ENCODE results near the gene GHDC. TPM values are rescaled to one million over a fixed set of nuclear protein-coding genes. Genes with fewer than 3 reads are reported as not detected.

The GHDC gene
- total and polyA plus RNA-seq, 4 donors: 13.1 to 27.5 (median 21.7) TPM

DNA sequence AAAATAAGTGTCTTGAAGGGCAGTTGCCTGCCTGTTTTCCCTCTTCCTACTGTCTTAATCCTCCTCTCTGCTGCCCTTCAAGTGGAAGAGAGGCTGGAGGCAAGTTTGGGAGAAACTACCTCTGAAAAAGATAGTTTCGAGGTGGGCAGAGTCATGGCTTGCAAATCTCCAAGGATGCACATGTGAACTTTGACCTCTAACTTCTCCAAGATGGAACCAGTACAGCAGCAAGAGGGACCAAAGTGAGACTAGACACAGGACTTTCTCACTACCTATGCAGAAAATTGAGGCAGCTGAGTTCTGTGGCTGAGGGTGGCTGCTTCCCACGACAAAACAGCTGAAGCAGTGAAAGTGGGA, 12.5 kb downstream of the GHDC start:
- no peak overlapping the region for H3K27ac ChIP-seq (ENCODE audit: low read depth in 1 of 2, low read length in 2 of 2)
- H3K27me3 ChIP-seq (ENCODE audit: control insufficient read depth in 1 of 2, insufficient read depth in 2 of 2, low read length in 1 of 2): no peaks in the 10 kb centered on the region
- no peaks in the 10 kb centered on the region for H3K4me1 ChIP-seq (ENCODE audit: control insufficient read depth in 1 of 2, insufficient read depth in 2 of 2, low read length in 2 of 2)
- no peak for DNase-seq
- H3K36me3 ChIP-seq (ENCODE audit: control insufficient read depth in 1 of 2, insufficient read depth in 2 of 2, low read length in 1 of 2): no peaks in the 10 kb centered on the region
- intact Hi-C loops (cut with DNase I): no loop called here
- ATAC-seq (ENCODE audit: low FRiP score): no peak
- H3K4me3 ChIP-seq (ENCODE audit: low read length in 2 of 2): no peak overlapping the region
- 78 to 94% methylated on average over 2 of the region's 2 CpGs for WGBS, 2 donors
- no peaks in the 10 kb centered on the region for H3K9me3 ChIP-seq (ENCODE audit: control insufficient read depth, low read length)

DNA sequence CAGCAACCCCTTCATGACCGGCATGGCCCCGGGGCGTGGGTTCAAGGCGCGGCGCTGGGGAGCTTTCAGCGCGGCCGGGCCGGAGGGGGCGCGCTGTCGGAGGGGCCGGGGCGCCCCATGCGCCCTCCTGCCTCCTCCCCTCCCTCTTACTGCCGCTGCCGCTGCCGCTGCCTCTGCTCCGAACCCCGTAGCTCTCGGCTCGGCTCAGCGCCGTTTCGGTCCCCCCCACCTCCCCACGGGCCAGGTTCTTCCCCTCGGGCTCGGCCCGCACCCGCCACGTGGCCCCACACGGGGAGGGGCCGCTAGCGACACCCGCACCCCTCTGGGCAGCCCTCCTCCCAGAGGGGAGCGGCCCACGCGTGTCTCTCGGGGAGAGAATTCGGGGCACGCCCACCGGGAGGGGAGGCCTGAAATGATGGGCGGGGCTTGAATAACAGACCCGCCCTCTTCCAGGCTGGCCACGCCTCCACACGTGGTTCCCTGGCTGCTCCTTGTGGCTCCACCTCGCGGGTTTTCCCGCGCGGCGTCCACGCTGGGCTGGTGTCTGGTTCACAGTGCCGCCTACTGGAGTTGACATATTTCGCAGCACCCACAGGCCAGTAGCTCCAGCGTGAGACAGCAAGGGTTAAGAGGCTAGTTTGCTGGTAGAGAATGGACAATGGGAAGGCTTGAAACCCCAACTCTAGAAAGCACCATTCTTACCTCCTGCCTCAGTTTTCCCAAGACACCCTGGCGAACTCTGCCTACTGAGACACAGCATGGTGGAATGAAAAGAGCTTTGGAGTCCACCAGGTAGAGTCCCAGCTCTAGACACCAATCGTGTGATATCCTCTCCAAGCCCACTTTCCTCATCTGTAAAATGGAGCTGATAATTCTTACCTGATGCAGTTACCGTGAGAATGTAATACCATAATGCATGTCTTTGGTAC, 13.1 kb downstream of the GHDC start, which contains the start of gene KCNH4:
KCNH4 (minus strand) TSS at position 221 of the 929 bp plus-strand sequence; CDS start at position 24, 197 bp downstream.
- peak; percentile 45 for ATAC-seq (ENCODE audit: low FRiP score)
- Histone ChIP-seq H3K27me3 (ENCODE audit: control insufficient read depth in 1 of 2, insufficient read depth in 2 of 2, low read length in 1 of 2) (no peaks in the 10 kb centered on the region), H3K4me1 (ENCODE audit: control insufficient read depth in 1 of 2, insufficient read depth in 2 of 2, low read length in 2 of 2) (no peaks in the 10 kb centered on the region), H3K9me3 (ENCODE audit: control insufficient read depth, low read length) (no peaks in the 10 kb centered on the region), H3K4me3 (ENCODE audit: low read length in 2 of 2) (no peak within 1 kb of the TSS), H3K27ac (ENCODE audit: low read depth in 1 of 2, low read length in 2 of 2) (no peak within 1 kb of the TSS), H3K36me3 (ENCODE audit: control insufficient read depth in 1 of 2, insufficient read depth in 2 of 2, low read length in 1 of 2) (no peaks in the 10 kb centered on the region)
- WGBS, 2 donors: 4 to 5% methylated on average over 50 to 60 of the region's 60 CpGs
- intact Hi-C loops (cut with DNase I): no loop called here
- peak; percentile 89 to 90 for DNase-seq

DNA sequence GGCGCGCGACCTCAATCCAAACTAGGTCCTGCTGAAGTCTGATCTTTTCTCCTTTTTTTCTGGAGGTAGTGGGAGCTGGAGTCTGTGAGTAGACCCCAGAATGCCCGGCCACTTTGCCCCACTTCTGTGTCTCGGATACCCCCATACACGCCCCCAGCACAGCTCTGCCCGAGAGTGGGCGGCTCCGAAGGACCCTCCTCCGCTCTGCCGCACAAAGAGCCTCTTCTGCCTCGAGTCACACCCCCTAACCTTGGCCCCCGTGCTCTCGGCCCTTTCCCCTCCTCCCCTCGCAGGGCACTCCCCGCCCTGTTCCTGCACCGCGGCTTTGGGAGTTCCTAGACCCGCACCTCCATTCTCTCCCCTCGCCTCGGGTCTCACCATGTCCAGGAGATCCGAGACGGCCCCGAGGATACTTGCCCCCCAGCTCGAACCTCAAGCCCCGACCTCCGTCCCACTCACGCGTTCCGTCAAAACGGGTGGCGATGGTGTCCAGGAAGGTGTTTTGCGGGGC, 13.8 kb downstream of the GHDC start:
- intact Hi-C loops (cut with DNase I): no loop called here
- no peaks in the 10 kb centered on the region for H3K27me3 ChIP-seq (ENCODE audit: control insufficient read depth in 1 of 2, insufficient read depth in 2 of 2, low read length in 1 of 2)
- 1 to 2% methylated on average over 29 to 33 of the region's 33 CpGs for WGBS, 2 donors

DNA sequence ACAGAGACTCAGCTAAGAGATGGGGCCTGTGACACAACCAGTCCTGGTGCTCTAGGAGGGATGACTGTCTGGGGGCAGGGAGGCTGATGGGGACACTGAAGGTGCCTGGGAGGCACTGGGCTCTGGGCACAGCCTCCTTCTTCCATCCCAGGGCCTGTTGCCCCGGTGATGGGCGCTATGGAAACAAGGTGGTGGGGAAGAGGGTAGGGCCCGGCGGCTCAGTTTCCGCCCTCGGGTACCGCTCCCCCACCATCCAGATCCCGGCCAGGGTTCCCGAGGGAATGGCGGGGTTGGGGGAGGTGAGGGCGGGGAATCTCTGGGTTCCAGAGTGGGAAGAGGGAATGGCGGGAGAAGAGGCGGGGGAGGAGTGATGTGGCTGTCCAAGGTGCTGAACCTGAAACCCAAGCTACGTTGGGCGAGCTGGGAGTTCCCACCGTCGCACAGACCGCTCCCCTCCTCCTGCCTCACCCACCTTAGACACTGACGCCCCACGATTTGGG, 14.3 kb downstream of the GHDC start:
- no peaks in the 10 kb centered on the region for H3K36me3 ChIP-seq (ENCODE audit: control insufficient read depth in 1 of 2, insufficient read depth in 2 of 2, low read length in 1 of 2)
- no peaks in the 10 kb centered on the region for H3K9me3 ChIP-seq (ENCODE audit: control insufficient read depth, low read length)
- intact Hi-C loops (cut with DNase I): no loop called here
- no peaks in the 10 kb centered on the region for H3K4me1 ChIP-seq (ENCODE audit: control insufficient read depth in 1 of 2, insufficient read depth in 2 of 2, low read length in 2 of 2)
- no peak for DNase-seq
- H3K27ac ChIP-seq (ENCODE audit: low read depth in 1 of 2, low read length in 2 of 2): no peak overlapping the region
- no peak for ATAC-seq (ENCODE audit: low FRiP score)
- 6 to 13% methylated on average over 20 of the region's 20 CpGs for WGBS, 2 donors
- no peak overlapping the region for H3K4me3 ChIP-seq (ENCODE audit: low read length in 2 of 2)
- no peaks in the 10 kb centered on the region for H3K27me3 ChIP-seq (ENCODE audit: control insufficient read depth in 1 of 2, insufficient read depth in 2 of 2, low read length in 1 of 2)

More for the DNA sequence above, 13.8 kb downstream of the GHDC start:
- no peak overlapping the region for H3K27ac ChIP-seq (ENCODE audit: low read depth in 1 of 2, low read length in 2 of 2)
- no peak for DNase-seq
- no peak for ATAC-seq (ENCODE audit: low FRiP score)
- H3K36me3 ChIP-seq (ENCODE audit: control insufficient read depth in 1 of 2, insufficient read depth in 2 of 2, low read length in 1 of 2): no peaks in the 10 kb centered on the region
- no peaks in the 10 kb centered on the region for H3K4me1 ChIP-seq (ENCODE audit: control insufficient read depth in 1 of 2, insufficient read depth in 2 of 2, low read length in 2 of 2)
- H3K4me3 ChIP-seq (ENCODE audit: low read length in 2 of 2): no peak overlapping the region
- H3K9me3 ChIP-seq (ENCODE audit: control insufficient read depth, low read length): no peaks in the 10 kb centered on the region

DNA sequence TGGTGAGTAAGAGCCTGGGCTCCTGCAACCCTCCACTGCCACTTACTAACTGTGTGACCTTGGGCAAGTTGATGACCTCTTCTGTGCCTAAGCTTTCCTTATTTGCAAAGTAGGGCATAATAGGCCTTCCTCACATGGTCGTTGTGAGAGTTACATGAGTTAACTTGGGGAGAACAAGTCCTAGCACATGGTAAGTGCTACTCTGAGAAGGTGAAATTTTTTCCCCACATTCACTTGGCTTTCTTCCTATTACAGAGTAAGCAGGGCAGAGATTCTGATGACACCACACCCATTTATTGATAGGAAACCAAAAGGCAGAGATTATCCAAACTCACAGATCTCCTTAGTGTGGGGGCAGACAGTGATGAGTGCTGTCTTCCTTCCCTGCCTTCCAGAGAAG, 15.0 kb downstream of the GHDC start:
- Histone ChIP-seq H3K9me3 (ENCODE audit: control insufficient read depth, low read length) (no peaks in the 10 kb centered on the region), H3K36me3 (ENCODE audit: control insufficient read depth in 1 of 2, insufficient read depth in 2 of 2, low read length in 1 of 2) (no peaks in the 10 kb centered on the region), H3K27me3 (ENCODE audit: control insufficient read depth in 1 of 2, insufficient read depth in 2 of 2, low read length in 1 of 2) (no peaks in the 10 kb centered on the region), H3K4me1 (ENCODE audit: control insufficient read depth in 1 of 2, insufficient read depth in 2 of 2, low read length in 2 of 2) (no peaks in the 10 kb centered on the region), H3K4me3 (ENCODE audit: low read length in 2 of 2) (no peak overlapping the region), H3K27ac (ENCODE audit: low read depth in 1 of 2, low read length in 2 of 2) (no peak overlapping the region)
- DNase-seq: no peak
- 29 to 35% methylated on average over 1 of the region's 1 CpG for WGBS, 2 donors
- intact Hi-C loops (cut with DNase I): no loop called here
- ATAC-seq (ENCODE audit: low FRiP score): no peak

DNA sequence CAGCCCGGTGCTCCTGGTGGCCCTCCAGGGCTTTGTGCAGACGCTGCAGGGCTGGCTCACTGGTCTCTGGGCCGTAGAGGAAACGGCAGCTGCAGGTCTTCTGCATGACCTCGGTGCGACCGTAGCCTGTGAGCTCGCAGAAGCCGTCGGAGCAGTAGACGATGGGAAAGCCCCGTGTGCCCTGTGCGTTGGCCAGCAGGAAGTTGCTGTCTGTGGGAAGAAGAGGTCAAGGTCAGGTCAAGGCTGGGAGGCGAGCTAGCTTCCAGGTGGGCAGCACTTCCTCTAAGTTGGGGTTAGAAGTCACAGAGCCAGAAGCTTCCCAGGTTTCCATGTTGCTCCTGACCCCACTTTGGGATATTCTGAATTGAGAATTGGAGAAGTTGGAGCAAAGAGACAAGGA, 15.5 kb downstream of the GHDC start:
- no peaks in the 10 kb centered on the region for H3K27me3 ChIP-seq (ENCODE audit: control insufficient read depth in 1 of 2, insufficient read depth in 2 of 2, low read length in 1 of 2)
- H3K27ac ChIP-seq (ENCODE audit: low read depth in 1 of 2, low read length in 2 of 2): no peak overlapping the region
- H3K4me1 ChIP-seq (ENCODE audit: control insufficient read depth in 1 of 2, insufficient read depth in 2 of 2, low read length in 2 of 2): no peaks in the 10 kb centered on the region
- H3K9me3 ChIP-seq (ENCODE audit: control insufficient read depth, low read length): no peaks in the 10 kb centered on the region
- 43 to 45% methylated on average over 14 of the region's 14 CpGs for WGBS, 2 donors
- H3K4me3 ChIP-seq (ENCODE audit: low read length in 2 of 2): no peak overlapping the region
- DNase-seq: no peak
- intact Hi-C loops (cut with DNase I): no loop called here
- no peaks in the 10 kb centered on the region for H3K36me3 ChIP-seq (ENCODE audit: control insufficient read depth in 1 of 2, insufficient read depth in 2 of 2, low read length in 1 of 2)
- no peak for ATAC-seq (ENCODE audit: low FRiP score)

DNA sequence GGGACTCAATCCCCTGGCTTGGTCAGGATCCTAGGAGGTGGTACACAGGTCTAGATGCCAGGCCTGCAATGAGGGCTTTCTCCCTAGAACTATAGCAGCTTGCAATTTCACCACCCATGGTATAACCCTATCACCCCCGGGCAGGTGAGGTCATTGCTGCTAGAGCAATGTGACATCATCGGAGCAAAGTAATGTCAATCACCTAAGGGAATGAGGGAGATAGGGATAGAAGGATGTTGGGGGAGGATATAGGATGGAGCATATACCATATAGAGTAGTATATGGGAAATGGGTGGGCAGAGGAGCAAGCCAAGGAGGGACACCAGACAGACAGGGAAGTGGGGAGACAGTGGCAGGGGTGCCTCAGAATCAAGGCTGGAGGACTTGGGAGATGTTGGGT, 16.6 kb downstream of the GHDC start:
- ATAC-seq (ENCODE audit: low FRiP score) (no peak), DNase-seq (no peak)
- H3K36me3 ChIP-seq (ENCODE audit: control insufficient read depth in 1 of 2, insufficient read depth in 2 of 2, low read length in 1 of 2): no peaks in the 10 kb centered on the region
- no peak overlapping the region for H3K4me3 ChIP-seq (ENCODE audit: low read length in 2 of 2)
- intact Hi-C loops (cut with DNase I): no loop called here
- WGBS, 2 donors: 87 to 88% methylated on average over 2 of the region's 2 CpGs
- no peaks in the 10 kb centered on the region for H3K4me1 ChIP-seq (ENCODE audit: control insufficient read depth in 1 of 2, insufficient read depth in 2 of 2, low read length in 2 of 2)
- no peaks in the 10 kb centered on the region for H3K9me3 ChIP-seq (ENCODE audit: control insufficient read depth, low read length)
- no peaks in the 10 kb centered on the region for H3K27me3 ChIP-seq (ENCODE audit: control insufficient read depth in 1 of 2, insufficient read depth in 2 of 2, low read length in 1 of 2)
- no peak overlapping the region for H3K27ac ChIP-seq (ENCODE audit: low read depth in 1 of 2, low read length in 2 of 2)

DNA sequence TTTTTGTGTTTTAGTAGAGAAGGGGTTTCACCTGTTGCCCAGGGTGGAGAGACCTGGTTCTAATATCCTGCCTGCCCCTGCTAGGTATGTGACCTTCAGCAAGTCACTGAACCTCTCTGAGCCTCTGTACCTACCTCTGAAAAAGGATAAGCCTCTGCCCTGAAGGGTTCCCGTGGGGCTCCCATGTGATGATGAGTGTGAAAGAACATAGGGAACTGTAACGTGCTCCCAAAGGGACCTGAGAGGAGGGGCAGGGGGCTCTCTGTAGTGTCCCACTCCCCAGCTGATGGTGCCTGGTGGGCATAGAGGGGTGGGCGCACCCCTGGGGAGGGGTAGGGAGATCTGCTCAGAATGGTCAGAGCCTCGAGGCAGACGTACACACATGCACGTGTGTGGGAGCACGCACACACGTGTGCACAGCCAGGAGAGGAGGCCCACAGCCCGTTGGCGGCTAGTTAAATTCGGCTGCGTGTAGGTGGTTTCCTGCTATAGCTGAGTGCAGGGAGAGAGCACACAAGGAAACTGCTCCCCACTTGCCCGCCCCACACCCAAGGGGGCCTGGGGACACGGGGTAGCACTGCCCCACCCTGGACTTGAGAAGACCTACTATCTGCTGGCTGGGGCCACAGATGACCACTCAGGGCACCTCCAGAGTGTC, 20.0 kb downstream of the GHDC start:
- no peak for DNase-seq
- no peak for ATAC-seq (ENCODE audit: low FRiP score)
- no peaks in the 10 kb centered on the region for H3K4me1 ChIP-seq (ENCODE audit: control insufficient read depth in 1 of 2, insufficient read depth in 2 of 2, low read length in 2 of 2)
- H3K27ac ChIP-seq (ENCODE audit: low read depth in 1 of 2, low read length in 2 of 2): no peak overlapping the region
- no peaks in the 10 kb centered on the region for H3K36me3 ChIP-seq (ENCODE audit: control insufficient read depth in 1 of 2, insufficient read depth in 2 of 2, low read length in 1 of 2)
- H3K4me3 ChIP-seq (ENCODE audit: low read length in 2 of 2): no peak overlapping the region
- H3K27me3 ChIP-seq (ENCODE audit: control insufficient read depth in 1 of 2, insufficient read depth in 2 of 2, low read length in 1 of 2): no peaks in the 10 kb centered on the region
- H3K9me3 ChIP-seq (ENCODE audit: control insufficient read depth, low read length): no peaks in the 10 kb centered on the region
- whole genome bisulfite sequencing, 2 donors: 56 to 60% methylated on average over 14 of the region's 14 CpGs
- intact Hi-C loops (cut with DNase I): no loop called here
